Trophoblast cell (in vitro differentiated cells and primary cell): ENCODE data around the gene UGT1A8.
"Not testable (repeated sequence)": the region's sequence is repeated elsewhere in the genome, so short reads cannot be mapped to it uniquely, and the experiment has no call there.

Experiments
- DNase-seq, 2 donors: peaks; one replicate each; pipeline ENCODE4 v3.0.0-alpha.2; 2016
- H2AFZ ChIP-seq: 2 replicates; pipeline ENCODE4 v1.6.1; 2013; ENCODE audit warnings: low read length, moderate library complexity, mild to moderate bottlenecking; ENCODE audit not compliant: insufficient read depth, poor library complexity
- H2AK5ac ChIP-seq: 2 replicates; pipeline ENCODE4 v1.6.1; 2013; ENCODE audit warnings: mild to moderate bottlenecking, low read length
- H2BK120ac ChIP-seq: 2 replicates; pipeline ENCODE4 v1.6.1; 2013; ENCODE audit warnings: low read length, mild to moderate bottlenecking, moderate library complexity; ENCODE audit not compliant: insufficient read depth, poor library complexity
- H2BK12ac ChIP-seq: 2 replicates; pipeline ENCODE4 v1.6.1; 2013; ENCODE audit warnings: mild to moderate bottlenecking, low read length, moderate library complexity
- H2BK5ac ChIP-seq: 2 replicates; pipeline ENCODE4 v1.6.1; 2013; ENCODE audit warnings: low read length, low read depth, moderate library complexity, mild to moderate bottlenecking; ENCODE audit not compliant: poor library complexity
- H3K14ac ChIP-seq: 2 replicates; pipeline ENCODE4 v1.6.1; 2013; ENCODE audit warnings: mild to moderate bottlenecking, low read length
- H3K18ac ChIP-seq: 2 replicates; pipeline ENCODE4 v1.6.1; 2013; ENCODE audit warnings: mild to moderate bottlenecking, low read length
- H3K23ac ChIP-seq: 2 replicates; pipeline ENCODE4 v1.6.1; 2013; ENCODE audit warnings: low read length
- H3K27ac ChIP-seq: 2 replicates; pipeline ENCODE4 v1.5.1; 2013; ENCODE audit warnings: low read depth, mild to moderate bottlenecking, inconsistent platforms, low read length, moderate library complexity
- H3K27me3 ChIP-seq: 2 replicates; pipeline ENCODE4 v1.6.1; 2013; ENCODE audit warnings: inconsistent platforms, mild to moderate bottlenecking, low read length, moderate library complexity; ENCODE audit not compliant: insufficient read depth
- H3K36me3 ChIP-seq, 2 experiments: 1 replicate in 1 of 2; 2 replicates in 1 of 2; pipeline ENCODE4 v1.6.1; 2013; ENCODE audit warnings: low read length in 2 of 2, mild to moderate bottlenecking in 2 of 2, moderate library complexity in 1 of 2; ENCODE audit not compliant: insufficient read depth in 2 of 2, control insufficient read depth in 1 of 2
- H3K4ac ChIP-seq: 2 replicates; pipeline ENCODE4 v1.6.1; 2013; ENCODE audit warnings: low read depth, mild to moderate bottlenecking, low read length, moderate library complexity
- H3K4me1 ChIP-seq, 2 experiments: 1 replicate in 1 of 2; 2 replicates in 1 of 2; pipeline ENCODE4 v1.6.1; 2013; ENCODE audit warnings: low read length in 2 of 2, mild to moderate bottlenecking in 2 of 2, moderate library complexity in 1 of 2; ENCODE audit not compliant: insufficient read depth in 2 of 2, control insufficient read depth in 1 of 2
- H3K4me2 ChIP-seq: 2 replicates; pipeline ENCODE4 v1.6.1; 2013; ENCODE audit warnings: inconsistent platforms, mild to moderate bottlenecking, low read length, moderate library complexity
- H3K4me3 ChIP-seq: 2 replicates; pipeline ENCODE4 v1.5.1; 2013; ENCODE audit warnings: mild to moderate bottlenecking, low read depth, low read length, inconsistent platforms
- H3K79me1 ChIP-seq: one replicate; pipeline ENCODE4 v1.6.1; 2013; ENCODE audit warnings: low read length
- H3K79me2 ChIP-seq: 2 replicates; pipeline ENCODE4 v1.6.1; 2013; ENCODE audit warnings: low read length, mild to moderate bottlenecking; ENCODE audit not compliant: control insufficient read depth, insufficient read depth, poor library complexity
- H3K9ac ChIP-seq: 2 replicates; pipeline ENCODE4 v1.6.1; 2013; ENCODE audit warnings: mild to moderate bottlenecking, low read length
- H3K9me3 ChIP-seq: 2 replicates; pipeline ENCODE4 v1.6.1; 2013; ENCODE audit warnings: low read depth, mild to moderate bottlenecking, control low read depth, inconsistent platforms, low read length; ENCODE audit not compliant: insufficient read depth
- H4K12ac ChIP-seq: 2 replicates; pipeline ENCODE4 v1.6.1; 2013; ENCODE audit warnings: low read depth, mild to moderate bottlenecking, low read length, moderate library complexity
- H4K8ac ChIP-seq: 2 replicates; pipeline ENCODE4 v1.6.1; 2013; ENCODE audit warnings: low read depth, mild to moderate bottlenecking, low read length, moderate library complexity
- H4K91ac ChIP-seq: one replicate; pipeline ENCODE4 v1.6.1; 2013; ENCODE audit warnings: low read depth, mild to moderate bottlenecking, low read length, moderate library complexity
- WGBS: extraction: QIAGEN DNeasy Blood & Tissue Kit; methylation state at CpG from one replicate; pipeline ENCODE4 v1.1.7; 2013; ENCODE audit warnings: missing lambda C conversion rate; ENCODE audit not compliant: insufficient read length, insufficient coverage; ENCODE audit errors: extremely low coverage; 5-methylcytosine and 5-hydroxymethylcytosine counted together

UGT1A8 gene

DNA sequence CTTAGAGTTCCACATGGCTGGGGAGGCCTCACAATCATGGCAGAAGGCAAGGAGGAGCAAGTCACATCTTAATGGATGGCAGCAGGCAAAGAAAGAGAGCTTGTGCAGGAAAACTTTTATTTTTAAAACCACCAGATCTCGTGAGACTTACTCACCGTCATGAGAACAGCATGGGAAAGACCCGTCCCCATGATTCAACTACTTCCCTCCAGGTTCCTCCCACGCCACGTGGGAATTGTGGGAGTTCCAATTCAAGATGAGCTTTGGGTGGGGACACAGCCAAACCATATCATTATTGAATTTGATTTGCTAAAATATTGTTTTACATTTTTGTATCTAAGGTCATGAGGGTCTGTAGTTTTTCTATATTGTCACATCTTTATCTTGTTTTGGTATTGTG, 40.1 kb upstream of the UGT1A8 start:
- not testable (repeated sequence) for H3K9me3 ChIP-seq, H3K18ac ChIP-seq, H2AFZ ChIP-seq, H4K12ac ChIP-seq, H2BK5ac ChIP-seq, H3K14ac ChIP-seq, H3K4me1 ChIP-seq, H3K4ac ChIP-seq, H3K36me3 ChIP-seq, DNase-seq, H3K4me3 ChIP-seq, H3K27ac ChIP-seq, H2BK12ac ChIP-seq, H3K79me1 ChIP-seq, H4K8ac ChIP-seq, H3K23ac ChIP-seq, H2AK5ac ChIP-seq, H4K91ac ChIP-seq, H3K79me2 ChIP-seq, H3K27me3 ChIP-seq, H2BK120ac ChIP-seq, H3K9ac ChIP-seq, H3K4me2 ChIP-seq
- WGBS, result no CpG with 5 or more reads among the region's 5 CpGs

DNA sequence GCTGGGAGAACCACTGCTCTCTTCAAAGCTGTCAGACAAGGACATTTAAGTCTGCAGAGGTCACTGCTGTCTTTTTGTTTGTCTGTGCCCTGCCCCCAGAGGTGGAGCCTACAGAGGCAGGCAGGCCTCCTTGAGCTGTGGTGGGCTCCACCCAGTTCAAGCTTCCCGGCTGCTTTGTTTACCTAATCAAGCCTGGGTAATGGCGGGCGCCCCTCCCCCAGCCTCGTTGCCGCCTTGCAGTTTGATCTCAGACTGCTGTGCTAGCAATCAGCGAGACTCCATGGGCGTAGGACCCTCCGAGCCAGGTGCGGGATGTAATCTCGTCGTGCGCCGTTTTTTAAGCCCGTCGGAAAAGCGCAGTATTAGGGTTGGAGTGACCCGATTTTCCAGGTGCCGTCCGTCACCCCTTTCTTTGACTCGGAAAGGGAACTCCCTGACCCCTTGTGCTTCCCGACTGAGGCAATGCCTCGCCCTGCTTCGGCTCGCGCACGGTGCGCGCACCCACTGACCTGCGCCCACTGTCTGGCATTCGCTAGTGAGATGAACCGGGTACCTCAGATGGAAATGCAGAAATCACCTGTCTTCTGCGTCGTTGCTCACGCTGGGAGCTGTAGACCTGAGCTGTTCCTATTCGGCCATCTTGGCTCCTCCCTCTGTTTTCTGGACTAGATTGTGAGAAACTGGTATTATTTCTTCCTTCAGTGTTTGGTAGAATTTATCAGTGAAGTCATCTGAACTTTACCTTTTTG, 34.0 kb upstream of the UGT1A8 start:
- H3K14ac ChIP-seq, H3K36me3 ChIP-seq, H2AK5ac ChIP-seq, H3K27me3 ChIP-seq, H3K79me1 ChIP-seq, H2BK5ac ChIP-seq, H3K27ac ChIP-seq, H4K8ac ChIP-seq, H4K91ac ChIP-seq, H3K9ac ChIP-seq, H2BK120ac ChIP-seq, H2BK12ac ChIP-seq, H3K4ac ChIP-seq, H3K9me3 ChIP-seq, H3K23ac ChIP-seq, H4K12ac ChIP-seq, H3K4me2 ChIP-seq, H2AFZ ChIP-seq, H3K4me3 ChIP-seq, H3K79me2 ChIP-seq, H3K18ac ChIP-seq, H3K4me1 ChIP-seq: not testable (repeated sequence)
- peak in 1 of 2 donors; percentile 7 for DNase-seq
- WGBS, result no CpG with 5 or more reads among the region's 35 CpGs

GRCh38 chr2:233584210-233584609, 33.2 kb upstream of the UGT1A8 start:
- no peak overlapping the region for H3K4me2 ChIP-seq
- no peak overlapping the region for H3K14ac ChIP-seq
- no peak overlapping the region for H3K23ac ChIP-seq
- no peak overlapping the region for H4K8ac ChIP-seq
- no peaks in the 10 kb centered on the region for H3K9me3 ChIP-seq
- H2BK120ac ChIP-seq, result no peak overlapping the region
- no peak overlapping the region for H2BK5ac ChIP-seq
- no peak overlapping the region for H4K12ac ChIP-seq
- no peak overlapping the region for H4K91ac ChIP-seq
- H2BK12ac ChIP-seq, result no peak overlapping the region
- H3K27me3 ChIP-seq, result no peaks in the 10 kb centered on the region
- no peak overlapping the region for H2AFZ ChIP-seq
- H3K79me2 ChIP-seq, result no peaks in the 10 kb centered on the region
- no peak overlapping the region for H3K27ac ChIP-seq
- no peak overlapping the region for H3K4me3 ChIP-seq
- H3K4me1 ChIP-seq, result no peaks in the 10 kb centered on the region
- no peak overlapping the region for H3K18ac ChIP-seq
- no peak overlapping the region for H3K9ac ChIP-seq
- peak in 1 of 2 donors; percentile 34 for DNase-seq
- WGBS, result no CpG with 5 or more reads among the region's 1 CpG
- no peaks in the 10 kb centered on the region for H3K36me3 ChIP-seq
- no peaks in the 10 kb centered on the region for H3K79me1 ChIP-seq
- no peak overlapping the region for H3K4ac ChIP-seq
- no peak overlapping the region for H2AK5ac ChIP-seq

- Histone ChIP-seq H4K91ac (no peak overlapping the region), H2AFZ (no peak overlapping the region), H3K27me3 (no peaks in the 10 kb centered on the region), H3K4me2 (no peak overlapping the region), H3K18ac (no peak overlapping the region), H2BK12ac (no peak overlapping the region), H3K36me3 (no peaks in the 10 kb centered on the region), H3K79me1 (no peaks in the 10 kb centered on the region), H3K9ac (no peak overlapping the region), H3K27ac (no peak overlapping the region), H3K14ac (no peak overlapping the region), H2BK5ac (no peak overlapping the region), H3K9me3 (no peaks in the 10 kb centered on the region), H3K79me2 (no peaks in the 10 kb centered on the region), H3K23ac (no peak overlapping the region), H3K4me3 (no peak overlapping the region), H3K4ac (no peak overlapping the region), H2AK5ac (no peak overlapping the region), H4K12ac (no peak overlapping the region), H2BK120ac (no peak overlapping the region), H3K4me1 (no peaks in the 10 kb centered on the region), H4K8ac (no peak overlapping the region)
- WGBS, result no CpG with 5 or more reads among the region's 2 CpGs
- DNase-seq, result no peak
Observed at GRCh38 chr2:233588400-233588799, 29.0 kb upstream of the UGT1A8 start.
